Stimulated activated CD8-positive, alpha-beta memory T cell treated with anti-CD3 and anti-CD28 coated beads, Interleukin-7, amount 100 ng/mL, for 24 hours (primary cell): ENCODE data around the gene GOLT1B.
"Not testable (repeated sequence)": the region's sequence is repeated elsewhere in the genome, so short reads cannot be mapped to it uniquely, and the experiment has no call there.

Source experiments
- DNase-seq: peaks from one replicate; pipeline ENCODE4 v3.0.0-alpha.2; 2020; ENCODE audit warnings: low read depth

The GOLT1B gene

GRCh38 chr12:21501258-21502163 is at the start of gene GOLT1B, which contains the start of gene RECQL:
Gene GOLT1B (plus strand): TSS chr12:21501789. CDS start chr12:21501924, 135 bp downstream.
Gene RECQL (minus strand): TSS chr12:21501635. CDS start chr12:21499570, 2,065 bp downstream.
- peak; percentile 71 for DNase-seq

- no peak for DNase-seq
Measured at GRCh38 chr12:21453312-21453852, 48.2 kb upstream of the GOLT1B start.

- no peak for DNase-seq
Measured at GRCh38 chr12:21456291-21456780, 45.3 kb upstream of the GOLT1B start.

GRCh38 chr12:21459474-21459873 is 42.1 kb upstream of the GOLT1B start:
- DNase-seq = no peak

- not testable (repeated sequence) for DNase-seq
Measured at GRCh38 chr12:21467334-21467733, 34.3 kb upstream of the GOLT1B start.

GRCh38 chr12:21471294-21471693 is 30.3 kb upstream of the GOLT1B start:
- no peak for DNase-seq

- no peak for DNase-seq
Measured at GRCh38 chr12:21472197-21472823, 29.3 kb upstream of the GOLT1B start.

GRCh38 chr12:21475552-21475951 is 26.0 kb upstream of the GOLT1B start:
- DNase-seq = no peak

- no peak for DNase-seq
Measured at GRCh38 chr12:21476949-21477348, 24.6 kb upstream of the GOLT1B start.

GRCh38 chr12:21478756-21479455 is 22.7 kb upstream of the GOLT1B start:
- DNase-seq = no peak

GRCh38 chr12:21483531-21483930 is 18.1 kb upstream of the GOLT1B start:
- no peak for DNase-seq

GRCh38 chr12:21485998-21486397 is 15.6 kb upstream of the GOLT1B start:
- DNase-seq = no peak

- DNase-seq = no peak
Measured at GRCh38 chr12:21499765-21500164, 1.8 kb upstream of the GOLT1B start.

- DNase-seq = no peak
Measured at GRCh38 chr12:21500786-21501257, 767 bp upstream of the GOLT1B start.

GRCh38 chr12:21502164-21502496 is 541 bp downstream of the GOLT1B start:
- DNase-seq = peak; percentile 1

- DNase-seq = no peak
Measured at GRCh38 chr12:21502872-21503271, 1.3 kb downstream of the GOLT1B start.

GRCh38 chr12:21505888-21506287 is 4.3 kb downstream of the GOLT1B start:
- DNase-seq = no peak

GRCh38 chr12:21507849-21508248 is 6.3 kb downstream of the GOLT1B start:
- no peak for DNase-seq

- no peak for DNase-seq
Measured at GRCh38 chr12:21509768-21510167, 8.2 kb downstream of the GOLT1B start.

GRCh38 chr12:21516281-21516680 is 14.7 kb downstream of the GOLT1B start:
- DNase-seq = no peak

- DNase-seq = no peak
Measured at GRCh38 chr12:21518451-21518850, 16.9 kb downstream of the GOLT1B start.

- no peak for DNase-seq
Measured at GRCh38 chr12:21521541-21521940, 20.0 kb downstream of the GOLT1B start.
